Breast epithelium (tissue), 3 donors: ENCODE measurements around the gene GDPD4.

ENCODE experiments used
- POLR2A ChIP-seq: fragments of 450-650 bp; IDR thresholded peaks from one replicate; pipeline ENCODE4 v1.6.1; 2016; ENCODE audit warnings: antibody characterized with exemption, mild to moderate bottlenecking, moderate library complexity
- POLR2AphosphoS5 ChIP-seq, 3 donors: sonication (generic); formaldehyde crosslinking; IDR thresholded peaks; one replicate each; pipeline ENCODE4 v1.6.1; 2017; ENCODE audit warnings: antibody characterized with exemption in 3 of 3

DNA sequence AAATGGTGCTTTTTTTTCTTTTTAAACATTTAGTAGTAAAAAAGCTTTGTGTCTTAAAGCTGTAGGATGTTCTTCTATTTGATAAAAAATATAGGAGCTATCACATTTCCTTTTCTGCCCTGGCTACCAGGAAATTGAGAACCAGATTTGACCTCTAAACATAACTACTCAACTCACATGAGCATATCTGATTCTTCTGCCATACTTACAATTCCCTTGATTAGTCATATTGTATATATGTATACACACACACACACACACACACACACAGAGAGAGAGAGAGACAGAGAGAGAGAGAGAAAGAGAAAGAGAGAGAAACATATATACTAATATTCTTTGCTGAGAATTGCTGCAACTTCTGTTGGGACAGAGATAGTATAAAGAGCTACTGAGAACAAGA, 23.0 kb upstream of the GDPD4 start:
- TF ChIP-seq POLR2AphosphoS5 (IDR thresholded peaks at IDR 0.05) (no peak), POLR2A (no peak)
